GM19395 (cell line): ENCODE results near the gene C18orf32.
A peak's percentile ranks its signal among the peaks of the same experiment; 100 is the strongest.
"Not testable (repeated sequence)": the region's sequence is repeated elsewhere in the genome, so short reads cannot be mapped to it uniquely, and the experiment has no call there.

Experiments
- ATAC-seq: cut with Tn5 transposase; IDR thresholded peaks from one replicate; pipeline ENCODE4 v1.9.1; 2021; ENCODE audit warnings: mild to moderate bottlenecking, moderate library complexity; ENCODE audit not compliant: unreplicated experiment

Gene C18orf32

GRCh38 chr18:49472459-49472858, 14.6 kb downstream of the C18orf32 start:
- no peak for ATAC-seq

GRCh38 chr18:49471532-49471931, 15.5 kb downstream of the C18orf32 start:
- ATAC-seq = no peak

GRCh38 chr18:49467599-49467998, 19.4 kb downstream of the C18orf32 start:
- ATAC-seq = no peak

GRCh38 chr18:49467019-49467563, 19.9 kb downstream of the C18orf32 start:
- no peak for ATAC-seq

- no peak for ATAC-seq
Observed at GRCh38 chr18:49464718-49465598, 22.1 kb downstream of the C18orf32 start.

- ATAC-seq = no peak
Observed at GRCh38 chr18:49461602-49461977, 25.4 kb downstream of the C18orf32 start.

- ATAC-seq = no peak
Observed at GRCh38 chr18:49460976-49461601, 25.9 kb downstream of the C18orf32 start.

GRCh38 chr18:49459404-49460171, 27.4 kb downstream of the C18orf32 start:
- ATAC-seq = peak; percentile 44

GRCh38 chr18:49457616-49458015, 29.4 kb downstream of the C18orf32 start:
- no peak for ATAC-seq

- no peak for ATAC-seq
Observed at GRCh38 chr18:49456794-49457193, 30.2 kb downstream of the C18orf32 start.

GRCh38 chr18:49452534-49452933, 34.5 kb downstream of the C18orf32 start:
- not testable (repeated sequence) for ATAC-seq

GRCh38 chr18:49447810-49448745, 39.0 kb downstream of the C18orf32 start:
- ATAC-seq = no peak

- ATAC-seq = no peak
Observed at GRCh38 chr18:49446481-49446880, 40.6 kb downstream of the C18orf32 start.

- ATAC-seq = no peak
Observed at GRCh38 chr18:49444581-49444980, 42.5 kb downstream of the C18orf32 start.

- ATAC-seq = no peak
Observed at GRCh38 chr18:49443837-49444236, 43.2 kb downstream of the C18orf32 start.

- no peak for ATAC-seq
Observed at GRCh38 chr18:49441338-49441938, 45.6 kb downstream of the C18orf32 start.

GRCh38 chr18:49435170-49435569, 51.9 kb downstream of the C18orf32 start:
- no peak for ATAC-seq

- no peak for ATAC-seq
Observed at GRCh38 chr18:49432602-49433001, 54.4 kb downstream of the C18orf32 start.

GRCh38 chr18:49431165-49431962, 55.7 kb downstream of the C18orf32 start:
- ATAC-seq = no peak
